Lung (tissue), 12 donors: Measurements from ENCODE around the gene OR11L1. TPM values are rescaled to one million over a fixed set of nuclear protein-coding genes. Genes with fewer than 3 reads are reported as not detected.

Experiments used
- ATAC-seq: fragments of 200-7000 bp; cut with Tn5 transposase; one replicate; pipeline ENCODE4 v1.9.1; 2020; ENCODE audit warnings: moderate number of reproducible peaks; ENCODE audit not compliant: insufficient read depth, low FRiP score
- DNase-seq, 3 donors: peaks; one replicate each; pipeline ENCODE4 v3.0.0-alpha.2; 2013 to 2017
- H3K27ac ChIP-seq, 2 donors: one replicate each; pipeline ENCODE4 v1.5.1; 2013; ENCODE audit warnings: mild to moderate bottlenecking in 2 of 2, moderate library complexity in 2 of 2, control low read depth in 1 of 2, inconsistent platforms in 1 of 2, low read depth in 1 of 2, low read length in 1 of 2
- H3K27me3 ChIP-seq, 3 donors: one replicate each; pipeline ENCODE4 v1.5.1; 2013; ENCODE audit warnings: low read length in 2 of 3; ENCODE audit not compliant: control insufficient read depth in 3 of 3, insufficient read depth in 3 of 3
- H3K36me3 ChIP-seq, 4 donors: one replicate each; pipeline ENCODE4 v1.5.1; 2013; ENCODE audit warnings: low read length in 4 of 4, mild to moderate bottlenecking in 1 of 4, moderate library complexity in 1 of 4; ENCODE audit not compliant: control insufficient read depth in 4 of 4, insufficient read depth in 4 of 4
- H3K4me1 ChIP-seq, 5 donors: one replicate each; pipeline ENCODE4 v1.5.1; 2013; ENCODE audit warnings: low read length in 5 of 5, mild to moderate bottlenecking in 2 of 5, moderate library complexity in 1 of 5; ENCODE audit not compliant: control insufficient read depth in 5 of 5, insufficient read depth in 5 of 5
- H3K4me3 ChIP-seq: one replicate; pipeline ENCODE4 v1.5.1; 2013; ENCODE audit warnings: mild to moderate bottlenecking, control low read depth, moderate library complexity
- H3K9ac ChIP-seq, 2 donors: one replicate each; pipeline ENCODE4 v1.5.1; 2013; ENCODE audit warnings: low read length in 2 of 2, control low read depth in 1 of 2; ENCODE audit not compliant: insufficient read depth in 1 of 2
- H3K9me3 ChIP-seq, 4 donors: one replicate each; pipeline ENCODE4 v1.5.1; 2013; ENCODE audit warnings: low read length in 3 of 4, mild to moderate bottlenecking in 1 of 4, moderate library complexity in 1 of 4; ENCODE audit not compliant: control insufficient read depth in 4 of 4, insufficient read depth in 3 of 4
- WGBS, 2 donors: extraction: QIAGEN DNeasy Blood & Tissue Kit; methylation state at CpG; one replicate each; pipeline ENCODE4 v1.1.7; 2013; 5-methylcytosine and 5-hydroxymethylcytosine counted together
- polyA plus RNA-seq, 2 donors: library from polyadenylated mRNA; stranded (reverse); fragments of 200-250 nt; gene quantifications; one replicate each; pipeline ENCODE4 v1.2.1, GENCODE V29; 2013
- total RNA-seq, 2 donors: library from RNA; depleted of rRNA in 1 of 2; stranded (reverse); fragments of >200 nt in 1 of 2; gene quantifications; one replicate each; pipeline ENCODE4 v1.2.1, GENCODE V29; 2014 to 2021
- TF ChIP-seq, protein P1 (sequence below): IDR thresholded peaks from 2 replicates; pipeline ENCODE4 v1.5.1; 2012; ENCODE audit warnings: mild to moderate bottlenecking; ENCODE audit errors: control extremely low read depth, extremely low read depth
- donor health status: control.
- donor health status: control.
- donor health status: Bipolar disorder and iron deficiency.
- donor health status: healthy.
- donor health status: DM: yes; HTN: yes; CAD: no.

OR11L1 gene
- total and polyA plus RNA-seq, 4 donors = not detected

DNA sequence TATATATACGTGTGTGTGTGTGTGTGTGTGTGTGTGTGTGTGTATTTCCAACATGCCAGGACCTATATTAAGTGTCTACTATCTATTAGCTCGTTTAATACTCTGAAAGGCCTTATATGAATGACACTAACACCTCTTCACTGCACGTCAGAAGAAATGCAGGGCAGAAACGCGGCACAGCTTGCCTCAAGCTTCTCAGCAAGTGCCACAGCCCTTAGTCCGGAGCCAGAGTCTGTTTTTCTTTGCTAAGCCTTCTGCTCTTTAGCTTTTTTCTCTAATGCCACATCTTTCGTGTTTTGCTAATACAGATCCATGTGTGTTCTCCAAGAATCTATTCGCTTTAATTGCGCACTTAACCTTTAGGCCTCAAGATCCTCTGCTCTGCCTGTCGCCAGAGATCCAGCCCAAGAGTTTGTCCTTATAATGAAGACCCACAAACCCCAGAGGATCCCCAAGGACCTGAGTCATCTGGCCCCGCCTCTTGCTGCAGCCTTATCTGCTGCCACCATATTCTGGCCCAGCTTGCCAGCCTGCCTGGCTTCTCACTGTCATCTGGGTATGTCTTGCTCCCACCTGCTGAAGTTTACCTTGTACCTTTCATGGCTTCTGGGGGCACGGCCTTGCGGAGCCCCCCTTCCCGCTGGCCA lies 13.3 kb upstream of the OR11L1 start:
- Histone ChIP-seq H3K4me3 (no peak overlapping the region), H3K27me3 (peaks cover 0 to 10% (median 4%) of the 10 kb centered on the region in 3 donors), H3K9ac (no peak overlapping the region), H3K36me3 (no peaks in the 10 kb centered on the region), H3K4me1 (peaks cover 0 to 8% (median 0%) of the 10 kb centered on the region in 5 donors), H3K27ac (no peak overlapping the region), H3K9me3 (peaks cover 0 to 4% (median 0%) of the 10 kb centered on the region in 4 donors)
- ATAC-seq = no peak
- no peak for DNase-seq
- WGBS, 2 donors = 80 to 82% methylated on average over 14 of the region's 14 CpGs
- TF ChIP-seq, protein P1, sequence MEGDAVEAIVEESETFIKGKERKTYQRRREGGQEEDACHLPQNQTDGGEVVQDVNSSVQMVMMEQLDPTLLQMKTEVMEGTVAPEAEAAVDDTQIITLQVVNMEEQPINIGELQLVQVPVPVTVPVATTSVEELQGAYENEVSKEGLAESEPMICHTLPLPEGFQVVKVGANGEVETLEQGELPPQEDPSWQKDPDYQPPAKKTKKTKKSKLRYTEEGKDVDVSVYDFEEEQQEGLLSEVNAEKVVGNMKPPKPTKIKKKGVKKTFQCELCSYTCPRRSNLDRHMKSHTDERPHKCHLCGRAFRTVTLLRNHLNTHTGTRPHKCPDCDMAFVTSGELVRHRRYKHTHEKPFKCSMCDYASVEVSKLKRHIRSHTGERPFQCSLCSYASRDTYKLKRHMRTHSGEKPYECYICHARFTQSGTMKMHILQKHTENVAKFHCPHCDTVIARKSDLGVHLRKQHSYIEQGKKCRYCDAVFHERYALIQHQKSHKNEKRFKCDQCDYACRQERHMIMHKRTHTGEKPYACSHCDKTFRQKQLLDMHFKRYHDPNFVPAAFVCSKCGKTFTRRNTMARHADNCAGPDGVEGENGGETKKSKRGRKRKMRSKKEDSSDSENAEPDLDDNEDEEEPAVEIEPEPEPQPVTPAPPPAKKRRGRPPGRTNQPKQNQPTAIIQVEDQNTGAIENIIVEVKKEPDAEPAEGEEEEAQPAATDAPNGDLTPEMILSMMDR = no peak

DNA sequence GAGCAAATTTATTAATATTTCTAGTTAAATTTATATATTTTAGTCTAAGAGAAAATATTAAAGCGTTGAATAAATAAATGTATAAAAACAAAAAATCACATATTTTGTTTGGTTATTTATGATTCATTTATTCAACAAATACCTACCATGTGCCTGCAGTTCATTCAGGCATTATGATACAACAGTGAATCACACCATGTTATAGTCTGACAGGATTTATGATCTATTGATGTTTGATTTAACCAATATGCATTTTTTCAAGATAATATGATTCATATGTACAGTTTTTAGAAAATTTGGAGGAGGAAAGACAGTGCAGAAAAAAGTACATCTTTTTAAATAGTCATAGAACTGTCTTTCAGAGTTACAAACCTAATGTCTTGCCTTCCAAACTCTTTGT lies 7.9 kb upstream of the OR11L1 start:
- no peak overlapping the region for H3K9ac ChIP-seq
- WGBS, 2 donors = 86 to 98% methylated on average over 1 of the region's 1 CpG

DNA sequence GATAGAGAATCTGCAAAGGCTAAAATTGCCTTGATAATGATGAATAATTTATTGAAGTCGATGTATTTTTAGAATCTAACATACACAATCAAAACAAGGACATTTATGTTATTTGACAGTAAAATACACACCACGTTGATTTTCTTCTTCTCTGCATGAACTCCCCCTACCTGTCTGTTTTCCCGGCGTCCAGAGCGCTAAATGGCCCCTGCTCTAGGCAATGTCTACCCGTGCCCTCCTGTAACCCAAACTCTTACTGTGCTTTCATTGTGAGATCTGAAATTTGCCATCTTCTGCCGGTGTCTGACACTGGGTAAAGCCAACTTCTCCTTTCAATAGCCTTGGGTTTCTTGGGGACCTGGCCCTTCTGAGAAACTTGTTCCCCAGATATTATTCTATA lies 6.7 kb upstream of the OR11L1 start:
- TF ChIP-seq, protein P1 = no peak
- Histone ChIP-seq H3K36me3 (no peaks in the 10 kb centered on the region), H3K4me1 (no peaks in the 10 kb centered on the region), H3K4me3 (no peak overlapping the region), H3K9me3 (no peaks in the 10 kb centered on the region), H3K27me3 (no peaks in the 10 kb centered on the region), H3K27ac (no peak overlapping the region), H3K9ac (no peak overlapping the region)
- 88 to 93% methylated on average over 7 of the region's 7 CpGs for WGBS, 2 donors
- ATAC-seq = no peak
- DNase-seq = no peak

More for the DNA sequence above, 7.9 kb upstream of the OR11L1 start:
- ATAC-seq = no peak
- H3K36me3 ChIP-seq = no peaks in the 10 kb centered on the region
- H3K27me3 ChIP-seq = no peaks in the 10 kb centered on the region
- H3K9me3 ChIP-seq = no peaks in the 10 kb centered on the region
- TF ChIP-seq, protein P1 = no peak
- H3K27ac ChIP-seq = no peak overlapping the region
- no peaks in the 10 kb centered on the region for H3K4me1 ChIP-seq
- no peak overlapping the region for H3K4me3 ChIP-seq
- DNase-seq = no peak

DNA sequence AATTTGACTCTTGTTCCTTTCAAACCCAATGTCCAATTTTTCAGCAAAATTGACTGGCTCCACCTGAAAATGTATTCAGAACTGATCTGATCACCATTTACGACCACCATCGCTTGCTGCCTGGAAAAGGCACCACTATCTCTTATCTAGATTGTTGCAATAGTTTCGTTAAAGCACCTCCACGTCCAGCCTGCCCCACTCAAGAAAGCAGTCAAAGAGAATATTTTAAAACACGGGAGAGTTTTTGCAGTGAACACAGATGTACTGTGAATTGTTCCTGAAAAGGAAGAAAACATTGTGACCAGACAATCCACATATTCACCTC lies 4.0 kb upstream of the OR11L1 start:
- Histone ChIP-seq H3K4me3 (no peak overlapping the region), H3K27ac (no peak overlapping the region), H3K4me1 (no peaks in the 10 kb centered on the region), H3K9me3 (no peaks in the 10 kb centered on the region), H3K9ac (no peak overlapping the region), H3K27me3 (no peaks in the 10 kb centered on the region), H3K36me3 (no peaks in the 10 kb centered on the region)
- WGBS, 2 donors = 67 to 89% methylated on average over 5 of the region's 5 CpGs
- no peak for DNase-seq
- TF ChIP-seq, protein P1 = no peak
- ATAC-seq = no peak
